Fibroblast of the aortic adventitia (primary cell): Measurements from ENCODE around the gene TRIM24. TPM values are rescaled to one million over a fixed set of nuclear protein-coding genes. Genes with fewer than 3 reads are reported as not detected.

Experiments
- DNase-seq: peaks from one replicate; pipeline ENCODE4 v3.0.0-alpha.2; 2010; ENCODE audit warnings: low read depth
- H3K4me3 ChIP-seq: 2 replicates; pipeline ENCODE4 v1.5.1; 2011; ENCODE audit warnings: low read depth, mild to moderate bottlenecking, control low read depth, low read length, moderate library complexity
- total RNA-seq: library from RNA; depleted of rRNA; stranded (reverse); fragments of >200 nt; gene quantifications from 2 replicates; pipeline ENCODE4 v1.2.3, GENCODE V29; 2012; ENCODE audit warnings: low replicate concordance
- TF ChIP-seq, protein P1 (sequence below): IDR thresholded peaks from 2 replicates; pipeline ENCODE4 v1.5.1; 2011; ENCODE audit warnings: mild to moderate bottlenecking, low read length, control low read depth, inconsistent platforms; ENCODE audit not compliant: insufficient read depth

The TRIM24 gene
- total RNA-seq, 1 donor = 12.6 TPM

DNA sequence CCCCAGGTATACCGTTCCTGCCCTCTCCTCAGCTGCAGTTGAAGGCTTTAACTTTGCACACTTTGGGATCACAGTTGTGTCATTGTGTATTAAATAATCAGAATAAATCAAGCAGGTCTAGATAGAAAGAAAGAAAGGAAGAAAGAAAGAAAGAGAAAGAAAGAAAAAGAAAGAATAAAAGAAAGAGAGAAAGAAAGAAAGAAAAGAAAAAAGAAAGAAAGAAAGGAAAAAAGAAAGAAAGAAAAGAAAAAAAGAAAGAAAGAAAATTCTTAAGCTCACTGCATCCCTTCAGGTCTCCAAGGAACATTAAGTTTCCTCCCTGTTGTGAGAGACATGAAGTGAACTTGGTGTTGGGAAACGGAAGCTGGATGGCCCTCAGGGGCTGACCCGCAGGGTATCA, 17.2 kb upstream of the TRIM24 start:
- TF ChIP-seq, protein P1, sequence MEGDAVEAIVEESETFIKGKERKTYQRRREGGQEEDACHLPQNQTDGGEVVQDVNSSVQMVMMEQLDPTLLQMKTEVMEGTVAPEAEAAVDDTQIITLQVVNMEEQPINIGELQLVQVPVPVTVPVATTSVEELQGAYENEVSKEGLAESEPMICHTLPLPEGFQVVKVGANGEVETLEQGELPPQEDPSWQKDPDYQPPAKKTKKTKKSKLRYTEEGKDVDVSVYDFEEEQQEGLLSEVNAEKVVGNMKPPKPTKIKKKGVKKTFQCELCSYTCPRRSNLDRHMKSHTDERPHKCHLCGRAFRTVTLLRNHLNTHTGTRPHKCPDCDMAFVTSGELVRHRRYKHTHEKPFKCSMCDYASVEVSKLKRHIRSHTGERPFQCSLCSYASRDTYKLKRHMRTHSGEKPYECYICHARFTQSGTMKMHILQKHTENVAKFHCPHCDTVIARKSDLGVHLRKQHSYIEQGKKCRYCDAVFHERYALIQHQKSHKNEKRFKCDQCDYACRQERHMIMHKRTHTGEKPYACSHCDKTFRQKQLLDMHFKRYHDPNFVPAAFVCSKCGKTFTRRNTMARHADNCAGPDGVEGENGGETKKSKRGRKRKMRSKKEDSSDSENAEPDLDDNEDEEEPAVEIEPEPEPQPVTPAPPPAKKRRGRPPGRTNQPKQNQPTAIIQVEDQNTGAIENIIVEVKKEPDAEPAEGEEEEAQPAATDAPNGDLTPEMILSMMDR = no peak
- no peak for DNase-seq
- no peak overlapping the region for H3K4me3 ChIP-seq

DNA sequence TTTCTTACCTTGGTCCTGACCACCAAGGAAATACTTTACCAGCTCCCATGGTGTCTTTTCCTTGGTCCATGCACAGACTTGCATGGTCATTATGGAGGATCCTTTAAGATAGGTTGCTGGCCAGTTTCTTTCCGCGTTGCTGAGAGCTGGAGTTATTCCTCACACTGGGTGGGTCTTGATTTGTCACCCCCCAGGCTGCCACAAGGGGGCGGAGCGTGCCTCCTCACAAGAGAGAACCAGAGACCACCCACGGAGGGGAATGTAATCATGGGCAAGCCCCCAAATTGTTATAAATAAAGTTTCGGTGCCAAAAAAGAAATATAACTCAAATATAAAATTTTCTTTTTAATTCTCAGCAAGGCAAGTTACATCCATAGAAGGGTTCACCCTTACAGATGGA, 10.5 kb upstream of the TRIM24 start:
- no peak overlapping the region for H3K4me3 ChIP-seq
- no peak for DNase-seq
- TF ChIP-seq, protein P1 = peak; percentile 32

DNA sequence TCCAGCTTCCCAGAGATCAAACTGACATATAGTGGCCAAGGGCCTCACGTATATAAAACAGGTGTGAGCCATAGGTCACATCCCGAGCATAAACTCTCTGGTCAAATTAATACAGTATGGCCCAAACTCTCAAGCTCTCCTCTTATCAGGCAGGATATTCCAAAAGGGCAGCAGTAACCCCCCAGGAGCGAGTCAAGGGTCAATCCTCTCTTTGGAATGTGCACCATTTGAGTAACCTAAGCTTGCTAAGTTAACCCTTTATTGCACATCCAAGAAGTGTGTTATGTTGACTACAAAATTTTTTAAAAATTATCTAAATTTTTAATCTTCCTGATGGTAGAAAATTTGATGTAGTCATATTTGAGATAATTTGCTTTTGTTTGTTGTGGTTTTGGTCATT, 4.5 kb upstream of the TRIM24 start:
- no peak overlapping the region for H3K4me3 ChIP-seq
- no peak for DNase-seq
- TF ChIP-seq, protein P1 = no peak

DNA sequence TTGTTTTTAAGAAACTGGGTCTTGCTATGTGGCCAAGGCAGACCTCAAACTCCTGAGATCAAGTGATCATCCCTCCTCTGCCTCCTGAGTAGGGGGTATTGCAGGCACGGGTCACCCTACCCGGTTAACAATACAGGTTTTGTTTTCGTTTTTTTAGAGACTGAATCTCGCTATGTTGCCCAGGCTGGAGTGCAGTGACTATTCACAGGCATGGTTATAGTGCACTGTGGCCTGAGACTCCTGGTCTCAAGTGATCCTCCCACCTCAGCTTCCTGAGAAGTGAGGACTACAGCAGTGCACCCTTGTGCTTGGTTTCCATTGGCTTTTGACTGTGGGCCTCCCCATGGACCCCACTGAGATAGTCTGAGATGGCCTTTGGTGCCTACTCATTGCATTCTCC, 3.8 kb upstream of the TRIM24 start:
- TF ChIP-seq, protein P1 = no peak
- DNase-seq = no peak
- no peak overlapping the region for H3K4me3 ChIP-seq

DNA sequence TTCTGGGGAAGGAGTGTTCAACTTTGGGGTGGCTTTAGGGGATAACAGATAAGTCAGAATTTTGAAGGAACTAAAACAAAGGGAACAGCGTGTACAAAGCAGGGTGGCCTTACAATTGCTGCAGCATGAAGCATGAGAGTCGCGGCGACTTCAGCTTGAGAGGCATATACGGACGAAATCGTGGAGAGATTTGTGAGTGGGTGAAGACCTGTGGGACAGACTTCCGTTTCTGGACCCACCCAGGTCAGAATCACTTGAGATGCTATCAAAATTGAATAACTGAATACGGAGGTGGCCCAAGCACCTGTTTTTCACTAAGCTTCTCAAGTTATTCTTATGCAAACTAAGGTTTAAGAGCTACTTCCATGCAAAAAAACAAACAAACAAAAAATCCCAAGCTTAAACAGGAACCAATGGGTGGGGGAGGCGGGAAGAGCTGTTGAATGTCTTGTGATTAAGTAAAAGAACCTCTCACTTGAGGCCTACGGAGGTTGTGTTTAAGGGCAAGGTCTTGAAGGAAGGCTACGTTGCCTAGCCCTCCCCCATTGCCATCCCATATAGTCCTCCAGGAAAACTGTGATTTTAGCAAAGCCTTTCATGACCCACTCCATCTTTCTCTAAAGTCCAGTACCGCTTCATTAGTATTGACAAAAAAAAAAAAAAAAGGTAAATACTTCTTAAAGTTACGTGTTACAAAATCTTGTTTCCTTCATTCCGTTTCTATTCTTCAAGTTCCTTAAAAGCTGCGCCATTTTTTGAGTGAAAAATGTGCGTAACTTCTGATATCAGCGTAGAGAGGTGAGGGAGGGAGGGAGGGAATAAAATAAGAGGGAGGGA, 1.3 kb upstream of the TRIM24 start:
- TF ChIP-seq, protein P1 = no peak
- no peak overlapping the region for H3K4me3 ChIP-seq
- no peak for DNase-seq

DNA sequence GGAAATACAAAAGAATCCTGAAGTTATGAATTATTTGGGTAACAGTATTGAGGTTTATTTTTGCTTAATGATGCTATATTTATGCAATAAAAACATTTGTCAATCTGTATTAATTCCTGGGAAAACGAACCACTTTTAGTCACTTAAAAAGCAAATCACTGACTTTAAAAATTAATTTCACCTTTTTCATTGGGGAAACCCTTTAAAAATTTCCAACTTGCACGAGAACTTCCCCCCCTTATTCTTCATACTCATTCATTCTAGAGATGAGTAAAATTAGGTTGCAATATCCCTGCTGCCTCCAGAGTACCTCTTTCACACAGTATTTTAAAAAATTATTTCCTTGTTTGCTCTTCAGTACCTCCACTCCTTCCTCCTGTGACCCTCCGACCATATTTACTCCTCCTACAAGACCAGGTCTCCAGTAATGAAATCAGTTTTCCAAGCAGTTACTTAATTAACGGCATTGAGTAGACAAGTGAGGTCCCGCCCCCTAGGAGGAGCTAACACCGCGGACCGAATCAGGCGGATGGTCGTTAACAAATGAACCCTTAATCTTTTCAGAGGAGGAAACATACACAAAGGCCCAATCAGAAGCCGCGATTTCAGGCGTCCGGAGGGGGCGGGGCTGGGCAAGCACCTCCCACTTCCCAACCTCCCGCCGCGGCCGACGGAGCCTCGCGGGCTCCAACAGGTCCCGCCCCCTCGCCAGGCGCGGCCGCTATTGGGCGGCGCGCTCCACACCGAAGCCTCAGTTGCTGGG, 465 bp upstream of the TRIM24 start:
- no peak for DNase-seq
- peak overlapping the region; percentile 72 for H3K4me3 ChIP-seq
- TF ChIP-seq, protein P1 = peak; percentile 38
